Jurkat, Clone E6-1 (cell line): Measurements from ENCODE around the gene BCKDHA.
"Not testable (repeated sequence)": the region's sequence is repeated elsewhere in the genome, so short reads cannot be mapped to it uniquely, and the experiment has no call there.

ENCODE experiments used
- DNase-seq: peaks from one replicate; pipeline ENCODE4 v3.0.0-alpha.2; 2011; ENCODE audit warnings: low read depth, low spot score
- H3K4me3 ChIP-seq: 2 replicates; pipeline ENCODE4 v1.5.1; 2011; ENCODE audit warnings: mild to moderate bottlenecking, low read length, control low read depth, moderate library complexity

The BCKDHA gene

GRCh38 chr19:41437944-41438574 is 40.4 kb downstream of the BCKDHA start:
- no peak overlapping the region for H3K4me3 ChIP-seq
- no peak for DNase-seq

- peak; percentile 99 for DNase-seq
- peak within 1 kb of the TSS; percentile 92 for H3K4me3 ChIP-seq
These were observed 42.0 kb downstream of the BCKDHA start, which contains the start of gene DMAC2 for GRCh38 chr19:41439441-41440222. Gene DMAC2 (minus strand): TSS chr19:41439912. CDS start chr19:41439899, 13 bp downstream.

- DNase-seq, result no peak
- no peak overlapping the region for H3K4me3 ChIP-seq
These were observed 43.8 kb downstream of the BCKDHA start for GRCh38 chr19:41441321-41441945.

GRCh38 chr19:41442473-41443355 is 45.1 kb downstream of the BCKDHA start, which contains the start of gene ERICH4:
Gene ERICH4 (plus strand): TSS chr19:41443156. CDS start chr19:41443170, 14 bp downstream.
- DNase-seq, result no peak
- no peak within 1 kb of the TSS for H3K4me3 ChIP-seq

GRCh38 chr19:41443813-41444455 is 46.3 kb downstream of the BCKDHA start:
- H3K4me3 ChIP-seq, result no peak overlapping the region
- DNase-seq, result no peak

- H3K4me3 ChIP-seq, result no peak overlapping the region
- DNase-seq, result no peak
These were observed 48.0 kb downstream of the BCKDHA start for GRCh38 chr19:41445575-41445974.

- no peak for DNase-seq
- H3K4me3 ChIP-seq, result no peak overlapping the region
These were observed 50.2 kb downstream of the BCKDHA start for GRCh38 chr19:41447732-41448332.

- H3K4me3 ChIP-seq, result peak overlapping the region; percentile 33
- DNase-seq, result no peak
These were observed 51.7 kb downstream of the BCKDHA start for GRCh38 chr19:41449079-41449864.

GRCh38 chr19:41449865-41450178 is 52.2 kb downstream of the BCKDHA start:
- no peak overlapping the region for H3K4me3 ChIP-seq
- DNase-seq, result no peak

- H3K4me3 ChIP-seq, result no peak overlapping the region
- no peak for DNase-seq
These were observed 55.1 kb downstream of the BCKDHA start for GRCh38 chr19:41452584-41453275.

- H3K4me3 ChIP-seq, result no peak overlapping the region
- no peak for DNase-seq
These were observed 58.3 kb downstream of the BCKDHA start for GRCh38 chr19:41455936-41456335.

GRCh38 chr19:41456342-41456918 is 58.8 kb downstream of the BCKDHA start:
- no peak for DNase-seq

GRCh38 chr19:41457241-41457640 is 59.6 kb downstream of the BCKDHA start:
- H3K4me3 ChIP-seq, result no peak overlapping the region
- no peak for DNase-seq

More at GRCh38 chr19:41456342-41456918, 58.8 kb downstream of the BCKDHA start:
- H3K4me3 ChIP-seq, result no peak overlapping the region

- no peak for DNase-seq
- H3K4me3 ChIP-seq, result no peak overlapping the region
These were observed 64.9 kb downstream of the BCKDHA start for GRCh38 chr19:41462497-41462896.

- H3K4me3 ChIP-seq, result not testable (repeated sequence)
- DNase-seq, result peak; percentile 24
These were observed 65.9 kb downstream of the BCKDHA start for GRCh38 chr19:41463257-41464256.
